ENCODE data around the gene PAK4. TPM values are rescaled to one million over a fixed set of nuclear protein-coding genes. Genes with fewer than 3 reads are reported as not detected.
"Not testable (repeated sequence)": the region's sequence is repeated elsewhere in the genome, so short reads cannot be mapped to it uniquely, and the experiment has no call there.

The PAK4 gene
- total RNA-seq, 1 donor from 2014 or later, result 8.5 TPM

- DNase-seq (ENCODE audit: low read depth), result no peak
Measured at GRCh38 chr19:39129116-39129515, 3.5 kb downstream of the PAK4 start.

GRCh38 chr19:39130337-39131254 is 5.0 kb downstream of the PAK4 start:
- no peak for DNase-seq (ENCODE audit: low read depth)

DNA sequence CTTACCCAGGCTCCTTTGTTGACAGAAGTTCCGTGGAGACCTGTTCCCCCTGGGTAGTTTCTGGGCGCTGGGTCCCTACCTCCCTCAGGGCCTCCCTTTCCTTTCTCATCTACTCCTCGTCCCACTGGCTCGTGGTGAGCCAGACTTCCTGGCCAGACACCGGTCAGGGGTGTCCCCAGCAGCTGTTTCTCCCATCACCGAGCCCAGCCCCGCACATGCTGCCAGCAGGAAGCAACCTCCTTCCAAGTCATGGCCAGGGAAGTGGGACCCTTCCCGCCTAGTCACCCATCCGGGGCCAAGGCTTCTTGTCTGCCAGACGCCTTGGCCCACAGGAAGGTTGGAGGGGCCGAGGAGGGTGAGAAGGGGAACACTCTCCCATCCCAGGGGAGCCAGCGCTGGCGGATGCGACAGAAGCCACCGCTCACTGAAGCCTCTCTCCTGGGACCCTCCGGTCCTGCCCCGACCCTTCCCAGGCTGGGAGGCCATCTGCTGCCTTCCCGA is 5.7 kb downstream of the PAK4 start:
- DNase-seq (ENCODE audit: low read depth), result peak; percentile 60

DNA sequence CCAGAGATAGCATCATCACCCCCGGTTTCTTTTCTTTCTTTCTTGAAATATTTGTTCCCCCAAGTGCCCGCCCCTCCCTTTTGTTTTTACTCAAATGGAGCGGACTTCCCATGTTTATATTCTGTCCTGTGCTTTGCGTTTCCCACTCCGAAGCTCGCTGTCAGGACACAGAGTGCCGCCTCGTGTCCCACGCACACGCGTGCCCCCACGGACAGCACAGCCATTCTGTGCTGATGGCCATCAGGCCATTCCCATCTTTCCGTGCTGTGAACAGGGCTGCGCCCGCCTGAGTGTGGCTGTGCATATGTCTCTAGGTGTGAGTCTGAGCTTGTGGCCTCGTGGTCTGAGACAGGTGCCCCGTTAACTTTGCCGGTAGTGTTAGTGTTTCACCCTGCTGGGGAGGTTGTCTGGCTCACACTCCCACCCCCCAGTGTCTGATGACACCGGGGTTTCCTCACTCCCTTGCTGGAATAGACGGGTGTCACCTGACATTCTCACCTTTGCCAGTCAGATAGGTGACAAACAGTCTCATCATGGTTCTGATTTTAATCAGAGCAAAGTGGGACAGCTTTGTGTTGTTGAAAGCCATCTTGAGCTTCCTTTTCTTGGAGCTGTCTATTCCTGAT is 6.9 kb downstream of the PAK4 start:
- no peak for DNase-seq (ENCODE audit: low read depth)

- no peak for DNase-seq (ENCODE audit: low read depth)
Measured at GRCh38 chr19:39133431-39134270, 8.1 kb downstream of the PAK4 start.

GRCh38 chr19:39135701-39136100 is 10.1 kb downstream of the PAK4 start:
- DNase-seq (ENCODE audit: low read depth), result no peak

DNA sequence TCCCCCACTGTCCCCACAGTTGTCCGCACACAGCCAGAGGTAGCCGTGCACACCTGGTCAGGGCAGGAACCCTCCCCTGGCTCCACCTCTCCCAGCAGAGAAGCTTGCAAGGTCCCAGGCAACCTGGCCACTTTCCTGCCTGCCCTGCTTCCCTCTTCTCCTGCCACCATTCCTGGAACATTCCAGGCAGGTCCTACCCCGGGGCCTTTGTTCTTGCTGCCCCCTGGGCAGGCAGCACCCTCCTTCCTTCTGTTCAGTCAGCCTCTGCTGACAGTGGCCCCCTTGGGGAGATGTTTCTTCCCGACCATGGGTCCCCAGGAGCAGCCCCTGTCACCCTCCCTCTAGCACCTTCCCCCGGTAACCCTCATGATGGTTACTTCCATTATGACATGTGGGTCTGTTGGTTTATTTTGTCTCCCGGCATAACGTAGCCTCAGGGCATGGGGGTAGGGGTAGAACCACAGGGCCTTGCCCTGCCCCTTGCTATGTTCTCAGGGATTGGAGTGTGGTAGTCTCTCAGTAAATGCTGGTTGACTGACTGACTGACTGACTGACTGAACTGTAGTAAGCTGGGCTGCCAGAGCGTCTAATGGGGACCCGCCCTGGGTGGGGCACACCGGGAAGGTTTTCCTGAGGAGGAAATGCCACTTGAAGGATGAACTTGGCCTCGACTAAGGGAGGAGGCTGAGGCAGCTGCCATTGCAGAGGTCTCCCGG is 10.8 kb downstream of the PAK4 start:
- DNase-seq (ENCODE audit: low read depth), result no peak

GRCh38 chr19:39137131-39137530 is 11.5 kb downstream of the PAK4 start:
- no peak for DNase-seq (ENCODE audit: low read depth)

DNA sequence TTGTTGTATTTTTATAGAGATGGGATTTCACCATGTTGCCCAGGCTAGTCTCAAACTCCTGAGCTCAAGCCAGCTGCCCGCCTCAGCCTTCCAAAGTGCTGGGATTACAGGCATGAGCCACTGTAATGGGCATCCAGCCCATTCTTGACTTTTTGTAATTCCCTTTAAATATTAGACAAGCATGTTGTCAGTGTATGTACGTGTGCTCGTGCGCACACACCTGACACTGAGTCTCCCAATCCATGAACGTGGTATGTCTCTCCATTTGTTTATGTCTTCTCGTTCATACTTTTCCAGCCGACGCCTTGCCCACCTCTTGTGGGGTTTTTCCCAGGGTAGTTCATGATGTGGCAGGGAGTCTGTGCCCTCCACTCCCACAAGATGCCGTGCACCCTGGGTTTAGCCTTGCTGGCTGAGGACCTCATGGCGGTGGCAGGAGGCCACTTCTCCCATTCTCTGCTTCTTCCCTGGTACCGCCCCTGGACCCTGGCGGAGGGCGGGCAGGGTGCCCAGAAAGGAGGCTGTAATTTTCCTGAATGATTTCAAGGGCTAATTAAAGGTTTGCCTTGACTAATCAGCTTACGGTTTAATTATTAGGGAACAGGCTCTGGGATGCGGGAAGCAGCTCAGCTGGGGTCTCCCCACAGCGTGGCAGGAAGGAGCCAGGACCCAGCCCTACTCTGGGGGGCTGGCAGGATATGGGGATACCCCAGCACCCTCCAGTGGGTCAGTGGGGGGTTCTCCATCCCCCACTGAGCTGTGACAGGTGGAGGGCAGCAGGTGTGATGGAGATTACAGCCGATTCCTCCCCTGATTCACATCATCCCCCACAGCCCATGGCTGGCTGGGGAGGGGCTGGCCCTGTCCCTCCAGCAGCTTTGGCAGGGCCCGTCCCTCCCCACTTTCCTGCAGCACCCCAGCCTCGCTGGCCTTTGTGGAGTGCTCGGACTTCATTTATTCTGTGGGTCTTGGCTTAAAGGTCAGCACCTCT is 12.9 kb downstream of the PAK4 start:
- DNase-seq (ENCODE audit: low read depth), result no peak

- DNase-seq (ENCODE audit: low read depth), result no peak
Measured at GRCh38 chr19:39139305-39139874, 13.8 kb downstream of the PAK4 start.

- no peak for DNase-seq (ENCODE audit: low read depth)
Measured at GRCh38 chr19:39139971-39140453, 14.4 kb downstream of the PAK4 start.

DNA sequence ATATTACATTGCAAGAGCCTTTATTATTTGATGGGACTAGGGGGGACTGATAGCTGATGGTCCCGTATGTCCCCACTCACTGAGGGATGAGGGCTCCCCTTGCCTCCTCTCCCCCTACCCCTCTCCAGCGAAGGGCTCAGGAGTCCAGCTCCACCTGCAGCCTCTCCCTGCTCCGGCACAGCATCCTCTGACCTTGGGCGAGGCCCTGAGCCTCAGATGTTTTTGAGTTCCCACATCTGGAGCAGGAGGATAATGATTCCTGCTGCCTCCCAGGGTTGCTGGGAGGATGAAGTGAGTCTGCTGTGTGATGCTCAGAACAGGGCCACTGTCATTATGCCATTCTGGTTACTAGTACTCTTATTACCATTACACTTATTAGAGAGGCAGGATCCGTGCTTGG is 15.0 kb downstream of the PAK4 start:
- no peak for DNase-seq (ENCODE audit: low read depth)

DNA sequence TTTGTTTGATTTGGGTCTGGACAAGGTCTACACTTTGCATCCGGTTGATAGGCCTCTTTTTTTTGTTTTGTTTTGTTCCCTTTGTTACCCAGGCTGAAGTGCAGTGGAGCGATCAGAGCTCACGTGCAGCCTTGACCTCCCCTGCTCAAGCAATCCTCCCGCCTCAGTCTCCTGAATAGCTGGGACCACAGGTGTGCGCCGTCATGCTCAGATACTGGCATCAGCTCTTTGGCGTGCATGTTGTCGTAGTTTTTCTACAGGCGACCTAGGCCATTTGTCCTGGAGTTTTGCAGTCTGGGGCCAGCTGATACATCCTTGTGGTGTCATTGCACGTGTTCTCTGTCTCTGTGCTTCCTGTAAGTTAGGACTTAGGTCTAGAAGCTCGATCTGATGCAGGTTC is 16.3 kb downstream of the PAK4 start:
- DNase-seq (ENCODE audit: low read depth), result no peak

GRCh38 chr19:39142630-39143029 is 17.0 kb downstream of the PAK4 start:
- no peak for DNase-seq (ENCODE audit: low read depth)

GRCh38 chr19:39143757-39144289 is 18.2 kb downstream of the PAK4 start:
- DNase-seq (ENCODE audit: low read depth), result not testable (repeated sequence)

GRCh38 chr19:39144290-39145071 is 18.9 kb downstream of the PAK4 start:
- DNase-seq (ENCODE audit: low read depth), result no peak

GRCh38 chr19:39145180-39145953 is 19.8 kb downstream of the PAK4 start:
- DNase-seq (ENCODE audit: low read depth), result no peak

Data from myocyte (in vitro differentiated cells).